GM18511 (cell line): ENCODE data around the gene FOXL1.
"Not testable (repeated sequence)": the region's sequence is repeated elsewhere in the genome, so short reads cannot be mapped to it uniquely, and the experiment has no call there.

Source experiments
- ATAC-seq: cut with Tn5 transposase; IDR thresholded peaks from one replicate; pipeline ENCODE4 v1.9.1; 2021; ENCODE audit warnings: mild to moderate bottlenecking, moderate library complexity; ENCODE audit not compliant: unreplicated experiment

The FOXL1 gene

DNA sequence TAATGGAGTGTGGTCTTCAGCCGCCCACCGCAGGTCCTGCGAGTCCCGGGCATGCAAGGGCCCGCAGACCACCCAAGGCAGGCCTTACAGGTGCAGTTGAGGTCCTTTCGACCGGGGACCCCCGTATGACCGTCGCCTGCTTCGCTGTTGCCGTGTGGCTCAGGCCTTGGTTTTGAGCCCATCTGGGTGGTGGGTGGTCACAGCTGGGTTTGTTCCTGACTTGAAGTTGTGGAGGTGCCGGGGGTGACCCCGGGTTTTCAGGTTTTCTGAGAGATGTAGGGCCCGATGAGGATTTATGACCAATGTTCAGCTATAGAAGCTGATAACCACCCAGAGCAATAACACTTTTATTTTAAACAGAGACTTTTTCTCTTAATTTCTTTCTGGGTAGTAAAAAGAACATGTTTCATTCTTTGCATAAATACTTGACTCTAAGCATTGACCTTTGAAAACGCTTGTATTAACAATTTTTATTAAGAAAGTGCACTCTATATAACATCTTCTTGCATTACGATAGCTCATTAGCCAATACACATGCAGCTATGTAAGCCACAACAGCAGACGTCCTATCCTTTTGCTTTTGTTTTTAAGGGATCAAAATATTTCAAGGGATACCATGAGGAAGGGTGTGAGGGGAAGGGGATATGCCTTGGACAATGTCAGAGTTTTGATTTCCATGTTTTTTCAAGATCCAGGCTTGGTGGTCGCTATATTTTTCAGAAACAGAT is 1.9 kb downstream of the FOXL1 start:
- ATAC-seq, result no peak

GRCh38 chr16:86580791-86581170 is 2.4 kb downstream of the FOXL1 start:
- ATAC-seq, result no peak

- ATAC-seq, result no peak
Observed at GRCh38 chr16:86581458-86581857, 3.1 kb downstream of the FOXL1 start.

- ATAC-seq, result no peak
Observed at GRCh38 chr16:86584071-86584685, 5.8 kb downstream of the FOXL1 start.

DNA sequence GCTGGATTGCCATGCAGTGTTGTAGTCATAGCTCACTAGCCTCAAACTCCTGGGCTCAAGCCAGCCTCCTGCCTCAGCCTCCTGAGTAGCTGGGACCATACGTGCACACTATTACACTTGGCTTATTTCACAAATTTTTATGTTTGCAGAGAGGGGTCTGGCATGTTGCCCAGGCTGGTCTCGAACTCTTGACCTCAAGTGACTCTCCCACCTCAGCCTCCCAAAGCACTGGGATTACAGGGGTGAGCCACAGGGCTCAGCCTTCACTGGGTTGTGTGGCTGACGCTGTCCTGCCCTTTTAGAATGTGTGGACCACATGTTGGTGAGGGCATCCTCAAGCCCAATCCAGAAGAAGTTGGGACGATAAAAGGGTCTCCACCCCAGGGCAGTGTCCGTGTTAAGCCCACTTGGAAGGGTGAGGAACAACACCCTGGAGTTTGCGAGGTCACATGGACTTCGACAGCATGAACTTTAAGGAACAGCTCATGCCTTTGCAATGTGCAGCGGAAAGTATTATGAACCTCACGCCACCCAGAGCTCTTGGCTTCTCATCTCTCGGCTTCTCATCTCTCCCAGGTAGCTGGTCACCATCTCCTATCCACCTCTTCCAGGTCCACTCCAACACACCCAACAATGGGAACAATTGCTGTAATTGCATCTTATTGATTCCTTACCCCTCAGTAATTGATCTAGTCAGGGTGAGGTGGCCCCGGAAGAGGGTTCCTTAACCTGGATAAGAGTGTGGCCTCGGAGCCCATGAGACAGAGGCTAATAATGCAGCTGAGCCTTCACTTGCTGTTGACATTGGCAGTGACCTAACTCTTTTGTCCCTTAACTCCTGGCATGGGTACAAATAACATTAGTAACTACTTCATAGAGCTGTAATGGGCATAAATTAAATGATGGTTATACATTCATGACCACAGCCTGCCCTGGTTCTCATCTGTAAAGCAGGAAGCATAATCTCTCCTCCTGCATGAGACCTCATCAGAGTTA is 6.7 kb downstream of the FOXL1 start:
- no peak for ATAC-seq

- no peak for ATAC-seq
Observed at GRCh38 chr16:86585821-86586611, 7.7 kb downstream of the FOXL1 start.

DNA sequence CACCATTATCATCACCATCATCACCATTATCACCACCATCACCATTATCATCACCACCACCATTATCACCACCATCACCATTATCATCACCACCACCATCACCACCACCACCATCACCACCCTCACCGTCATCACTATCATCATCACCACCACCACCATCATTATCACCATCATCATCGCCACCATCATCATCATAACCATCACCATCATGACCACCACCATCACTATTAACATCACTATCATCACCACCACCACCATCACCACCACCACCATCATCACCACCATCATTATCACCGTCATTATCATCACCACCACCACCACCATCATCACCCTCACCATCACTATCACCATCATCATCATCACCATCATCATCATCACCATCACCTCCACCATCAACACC is 9.1 kb downstream of the FOXL1 start:
- ATAC-seq, result no peak

DNA sequence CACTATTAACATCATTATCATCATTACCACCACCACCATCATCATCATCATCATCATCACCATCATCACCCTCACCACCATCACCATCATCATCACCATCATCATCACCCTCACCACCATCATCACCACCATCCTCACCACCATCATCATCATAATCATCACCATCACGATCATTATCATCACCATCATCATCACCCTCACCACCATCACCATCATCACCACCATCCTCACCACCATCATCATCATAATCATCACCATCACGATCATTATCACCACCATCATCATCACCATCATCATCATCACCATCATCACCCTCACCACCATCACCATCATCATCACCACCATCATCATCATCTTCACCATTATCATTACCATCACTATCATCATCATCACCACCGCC is 9.6 kb downstream of the FOXL1 start:
- not testable (repeated sequence) for ATAC-seq

DNA sequence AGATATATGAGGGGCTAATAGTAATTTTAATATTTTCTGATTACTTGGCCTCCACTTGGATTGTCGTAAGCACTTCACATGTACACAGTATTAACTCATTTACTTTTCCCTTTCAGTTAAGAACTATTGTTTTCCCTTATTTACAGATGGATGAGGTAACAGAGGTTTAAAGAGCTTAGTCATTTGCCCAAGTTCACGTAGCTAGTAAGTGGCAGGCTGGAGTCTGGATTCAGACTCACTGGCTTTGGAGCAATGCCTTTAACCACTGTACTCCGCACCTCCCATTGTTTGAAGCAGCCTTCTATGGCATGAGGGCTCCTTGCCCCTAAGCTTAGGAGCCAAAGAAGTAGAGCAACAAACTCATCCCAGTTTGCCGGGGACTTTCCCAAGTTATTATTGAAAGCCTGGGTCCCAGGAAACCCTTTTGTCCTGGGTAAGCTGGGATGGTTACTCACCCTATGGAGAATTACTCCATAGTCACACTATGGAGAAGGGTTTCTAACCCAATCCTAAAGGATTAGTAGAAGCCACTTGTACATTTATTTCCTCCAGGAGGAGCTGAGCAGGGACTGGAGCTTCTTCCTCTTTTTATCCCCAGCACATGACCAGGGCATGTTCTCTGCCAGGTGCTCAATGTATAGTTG is 12.3 kb downstream of the FOXL1 start:
- ATAC-seq, result no peak

- no peak for ATAC-seq
Observed at GRCh38 chr16:86591270-86591669, 12.9 kb downstream of the FOXL1 start.

DNA sequence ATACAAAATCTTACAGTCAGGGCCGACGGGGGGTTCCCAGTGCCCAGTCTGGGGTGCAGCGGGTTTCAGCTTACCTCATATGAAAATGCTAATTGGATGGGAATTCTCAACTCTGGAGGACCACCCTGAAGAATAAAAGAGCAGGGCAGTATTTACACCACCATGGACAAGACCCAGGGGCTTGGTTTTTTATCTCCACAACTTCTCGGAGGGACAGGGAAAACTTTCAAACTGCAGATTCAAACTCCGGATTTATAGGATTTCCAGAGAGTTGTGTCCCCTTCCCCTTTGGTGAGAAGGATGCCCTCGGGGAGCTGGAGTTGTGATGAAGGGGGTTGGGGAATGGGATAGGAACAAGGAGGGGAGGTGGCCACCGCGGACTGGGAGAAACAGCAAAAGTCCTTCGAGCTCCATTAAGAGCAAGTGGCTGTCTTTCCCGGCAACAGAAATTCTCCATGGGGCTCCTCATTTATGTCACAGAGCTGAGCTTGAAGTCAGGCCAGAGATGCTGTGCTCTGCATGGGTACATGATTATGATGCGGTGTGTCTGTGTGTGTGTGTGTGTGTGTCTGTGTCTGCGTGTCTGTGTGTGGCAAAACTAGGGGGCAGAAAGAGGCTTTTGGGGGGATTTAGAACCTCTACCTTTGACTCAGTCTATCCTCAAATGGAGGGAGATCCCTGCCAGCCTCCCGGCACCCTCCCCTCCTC is 15.7 kb downstream of the FOXL1 start:
- no peak for ATAC-seq

GRCh38 chr16:86594721-86595120 is 16.4 kb downstream of the FOXL1 start:
- no peak for ATAC-seq

DNA sequence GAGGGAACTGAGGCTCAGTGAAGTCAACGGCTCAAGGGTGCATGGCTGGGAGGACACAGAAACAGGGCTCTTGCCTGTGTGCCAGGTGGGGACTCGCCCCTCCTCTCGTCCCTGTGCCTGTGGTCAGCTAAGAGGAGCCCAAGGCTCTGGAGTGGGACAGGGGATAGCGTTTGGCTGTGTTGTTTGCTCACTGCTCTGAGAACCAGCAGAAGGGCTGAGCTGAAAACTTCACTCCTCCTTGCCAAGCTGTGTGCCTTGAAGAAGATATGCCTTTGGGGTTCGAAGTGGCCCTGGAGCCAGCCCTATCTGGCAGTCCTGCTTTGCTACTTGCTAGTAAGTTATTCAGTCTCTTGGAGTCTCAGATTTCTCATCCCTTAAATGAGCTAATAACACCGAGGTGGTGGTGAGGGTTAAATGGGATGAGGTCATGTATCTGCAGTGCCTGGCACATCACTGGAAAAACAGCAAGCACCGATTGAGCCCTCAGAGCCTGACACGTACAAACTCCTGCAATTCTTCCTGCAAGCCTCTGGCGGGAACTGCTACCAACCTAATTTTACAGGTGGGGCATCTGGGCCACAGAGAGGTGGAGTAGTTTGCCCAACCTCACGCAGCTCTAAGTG is 17.7 kb downstream of the FOXL1 start:
- ATAC-seq, result no peak

GRCh38 chr16:86597126-86597879 is 19.0 kb downstream of the FOXL1 start:
- no peak for ATAC-seq

DNA sequence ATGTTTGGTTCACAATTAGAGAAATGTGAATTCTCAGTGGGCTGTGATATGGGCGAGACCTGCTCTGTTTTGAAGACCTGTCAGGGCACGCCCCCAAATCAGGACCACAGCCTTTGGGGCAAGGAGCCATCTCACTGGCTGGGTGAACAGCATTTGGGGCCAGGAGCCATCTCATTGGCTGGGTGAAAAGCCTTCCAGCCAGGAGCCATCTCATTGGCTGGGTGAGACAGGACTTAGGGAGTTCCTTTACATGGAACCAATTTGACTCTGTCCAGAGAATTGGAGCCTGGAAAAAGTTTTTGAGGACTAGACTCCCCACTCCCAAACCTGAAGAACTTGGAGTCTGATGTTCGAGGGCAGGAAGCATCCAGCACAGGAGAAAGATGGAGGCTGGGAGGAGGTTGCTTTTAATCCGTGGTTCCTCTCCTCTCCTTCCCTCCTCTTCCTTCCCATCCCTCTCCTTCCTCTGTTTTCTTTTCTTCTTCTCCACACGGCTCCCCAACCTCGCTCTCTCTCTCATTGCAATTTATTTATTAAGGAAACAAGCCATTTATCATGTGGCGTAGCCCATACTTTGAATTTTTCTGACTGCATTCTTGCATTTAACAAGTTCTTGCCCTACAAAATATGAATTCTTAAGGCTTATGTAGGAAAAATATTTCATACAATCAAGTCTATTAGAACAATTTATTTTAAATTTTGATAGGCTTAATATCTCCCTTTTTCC is 19.7 kb downstream of the FOXL1 start:
- ATAC-seq, result no peak

- ATAC-seq, result no peak
Observed at GRCh38 chr16:86598607-86599565, 20.5 kb downstream of the FOXL1 start.

GRCh38 chr16:86601356-86601755 is 23.0 kb downstream of the FOXL1 start:
- ATAC-seq, result no peak
